Tibial nerve (tissue), 4 donors: ENCODE measurements around the gene EFTUD2.

ENCODE experiments used
- EP300 ChIP-seq, 2 donors: sonication (generic); formaldehyde crosslinking; IDR thresholded peaks; one replicate each; pipeline ENCODE4 v1.6.1; 2017; ENCODE audit warnings: antibody characterized with exemption in 2 of 2, mild to moderate bottlenecking in 1 of 2
- TF ChIP-seq, protein P1 (sequence below), 5 experiments: fragments of 200-600 bp in 3 of 5; fragments of 450-650 bp in 2 of 5; sonication (generic) in 3 of 5; IDR thresholded peaks; one replicate each; pipeline ENCODE4 v1.5.1; 2016 to 2019; ENCODE audit warnings: antibody characterized with exemption in 5 of 5, mild to moderate bottlenecking in 3 of 5, moderate library complexity in 2 of 5

- TF ChIP-seq, protein P1, sequence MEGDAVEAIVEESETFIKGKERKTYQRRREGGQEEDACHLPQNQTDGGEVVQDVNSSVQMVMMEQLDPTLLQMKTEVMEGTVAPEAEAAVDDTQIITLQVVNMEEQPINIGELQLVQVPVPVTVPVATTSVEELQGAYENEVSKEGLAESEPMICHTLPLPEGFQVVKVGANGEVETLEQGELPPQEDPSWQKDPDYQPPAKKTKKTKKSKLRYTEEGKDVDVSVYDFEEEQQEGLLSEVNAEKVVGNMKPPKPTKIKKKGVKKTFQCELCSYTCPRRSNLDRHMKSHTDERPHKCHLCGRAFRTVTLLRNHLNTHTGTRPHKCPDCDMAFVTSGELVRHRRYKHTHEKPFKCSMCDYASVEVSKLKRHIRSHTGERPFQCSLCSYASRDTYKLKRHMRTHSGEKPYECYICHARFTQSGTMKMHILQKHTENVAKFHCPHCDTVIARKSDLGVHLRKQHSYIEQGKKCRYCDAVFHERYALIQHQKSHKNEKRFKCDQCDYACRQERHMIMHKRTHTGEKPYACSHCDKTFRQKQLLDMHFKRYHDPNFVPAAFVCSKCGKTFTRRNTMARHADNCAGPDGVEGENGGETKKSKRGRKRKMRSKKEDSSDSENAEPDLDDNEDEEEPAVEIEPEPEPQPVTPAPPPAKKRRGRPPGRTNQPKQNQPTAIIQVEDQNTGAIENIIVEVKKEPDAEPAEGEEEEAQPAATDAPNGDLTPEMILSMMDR (IDR thresholded peaks at IDR 0.05): peak; percentile 72 to 94 (median 87)
- peak in 1 of 2 donors; percentile 62 for TF ChIP-seq EP300 (IDR thresholded peaks at IDR 0.05)
Observed at GRCh38 chr17:44919885-44920564, 20.8 kb upstream of the EFTUD2 start.
